NCI-H345 treated with DMSO at 0.1 percent for 48 hours (cell line): Measurements from ENCODE around the gene SPN.
"Not testable (repeated sequence)": the region's sequence is repeated elsewhere in the genome, so short reads cannot be mapped to it uniquely, and the experiment has no call there.

Source experiments
- DNase-seq: peaks from one replicate; lab custom pipeline; 2025; ENCODE audit not compliant: unreplicated experiment; lab: John Stamatoyannopoulos, UW

The SPN gene

DNA sequence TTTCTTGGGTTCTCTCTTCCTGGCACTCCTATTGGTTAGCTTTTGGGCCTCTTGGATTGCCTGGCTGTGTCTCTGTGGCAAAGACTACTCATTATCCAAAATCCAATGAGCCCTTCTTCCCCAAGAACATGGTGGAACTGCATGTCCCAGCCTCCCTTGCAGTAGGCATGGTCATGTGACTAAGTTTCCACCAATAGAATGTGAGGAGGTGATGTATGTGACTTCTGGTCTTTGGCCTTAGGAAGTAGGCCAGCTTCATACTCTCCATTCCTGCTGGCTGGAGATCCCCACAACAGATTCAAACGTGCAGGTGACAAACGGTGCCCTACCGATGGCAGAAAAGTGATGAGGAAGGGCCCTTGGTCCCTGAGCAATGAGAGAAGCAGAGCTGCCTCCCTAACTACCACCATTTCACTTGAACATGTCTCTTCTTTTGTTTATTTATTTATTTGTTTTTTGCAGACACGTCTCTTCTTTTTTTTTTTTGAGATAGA, 17.3 kb upstream of the SPN start:
- DNase-seq = no peak

DNA sequence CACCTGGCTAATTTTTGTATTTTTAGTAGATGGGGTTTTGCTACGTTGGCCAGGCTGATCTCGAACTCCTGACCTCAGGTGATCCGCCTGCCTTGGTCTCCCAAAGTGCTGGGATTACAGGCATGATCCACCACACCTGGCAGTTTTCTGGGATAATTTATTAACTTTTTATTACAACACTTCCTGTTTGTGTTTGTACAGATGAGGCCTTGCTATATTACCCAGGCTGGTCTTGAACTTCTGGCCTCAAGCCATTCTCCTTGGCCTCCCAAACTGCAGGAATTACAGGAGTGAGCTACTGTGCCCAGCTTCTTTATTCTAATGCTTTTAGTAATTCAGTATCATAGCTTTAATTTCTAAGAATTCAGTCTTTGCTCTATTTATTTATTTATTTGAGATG, 16.1 kb upstream of the SPN start:
- DNase-seq = no peak

GRCh38 chr16:29649588-29650494, 13.2 kb upstream of the SPN start:
- DNase-seq = no peak

DNA sequence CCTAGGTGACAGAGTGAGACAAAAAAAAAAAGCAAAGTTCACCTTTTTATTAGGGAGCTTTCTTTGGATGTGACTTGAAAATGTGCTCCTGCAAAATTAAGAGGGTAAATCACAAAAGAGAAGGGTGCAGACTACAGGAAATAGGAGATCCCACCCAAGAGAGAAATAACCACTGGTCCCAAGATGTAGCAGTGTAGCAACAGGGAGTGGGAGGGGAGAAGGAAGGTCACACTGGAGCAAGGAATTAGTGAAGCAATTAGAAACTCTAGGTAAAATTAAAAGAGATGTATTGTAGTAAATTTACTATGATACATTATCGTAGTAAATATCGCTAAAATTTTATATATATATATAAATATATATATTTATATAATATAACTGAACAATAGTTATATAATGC, 12.3 kb upstream of the SPN start:
- no peak for DNase-seq

DNA sequence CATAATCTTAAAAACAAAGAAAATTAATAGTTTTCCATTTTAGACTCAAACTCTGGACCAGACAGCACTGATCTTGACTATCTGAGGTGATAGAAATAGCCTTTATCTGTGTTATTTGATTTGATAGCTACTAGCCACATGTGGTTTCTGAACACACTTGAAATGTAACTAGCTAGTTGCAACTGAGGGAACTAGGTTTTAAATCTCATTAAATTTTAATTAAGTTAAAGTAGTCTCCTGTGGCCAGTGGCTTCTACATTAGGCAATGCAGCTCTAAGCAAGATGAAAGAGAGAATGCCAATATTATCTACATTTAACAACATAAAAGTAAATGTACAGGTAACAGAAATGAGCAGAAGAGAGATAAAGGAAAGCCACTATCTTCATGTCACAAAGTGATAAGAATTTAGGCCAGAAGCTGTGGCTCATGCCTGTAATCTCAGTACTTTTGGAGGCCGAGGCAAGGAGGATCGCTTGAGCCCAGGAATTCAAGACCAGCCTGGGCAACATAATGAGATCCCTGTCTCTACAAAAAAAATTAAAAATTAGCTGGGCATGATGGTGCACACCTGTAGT, 11.2 kb upstream of the SPN start:
- DNase-seq = no peak

- DNase-seq = no peak
Observed at GRCh38 chr16:29653471-29653870, 9.6 kb upstream of the SPN start.

GRCh38 chr16:29653890-29654289, 9.2 kb upstream of the SPN start:
- DNase-seq = not testable (repeated sequence)

DNA sequence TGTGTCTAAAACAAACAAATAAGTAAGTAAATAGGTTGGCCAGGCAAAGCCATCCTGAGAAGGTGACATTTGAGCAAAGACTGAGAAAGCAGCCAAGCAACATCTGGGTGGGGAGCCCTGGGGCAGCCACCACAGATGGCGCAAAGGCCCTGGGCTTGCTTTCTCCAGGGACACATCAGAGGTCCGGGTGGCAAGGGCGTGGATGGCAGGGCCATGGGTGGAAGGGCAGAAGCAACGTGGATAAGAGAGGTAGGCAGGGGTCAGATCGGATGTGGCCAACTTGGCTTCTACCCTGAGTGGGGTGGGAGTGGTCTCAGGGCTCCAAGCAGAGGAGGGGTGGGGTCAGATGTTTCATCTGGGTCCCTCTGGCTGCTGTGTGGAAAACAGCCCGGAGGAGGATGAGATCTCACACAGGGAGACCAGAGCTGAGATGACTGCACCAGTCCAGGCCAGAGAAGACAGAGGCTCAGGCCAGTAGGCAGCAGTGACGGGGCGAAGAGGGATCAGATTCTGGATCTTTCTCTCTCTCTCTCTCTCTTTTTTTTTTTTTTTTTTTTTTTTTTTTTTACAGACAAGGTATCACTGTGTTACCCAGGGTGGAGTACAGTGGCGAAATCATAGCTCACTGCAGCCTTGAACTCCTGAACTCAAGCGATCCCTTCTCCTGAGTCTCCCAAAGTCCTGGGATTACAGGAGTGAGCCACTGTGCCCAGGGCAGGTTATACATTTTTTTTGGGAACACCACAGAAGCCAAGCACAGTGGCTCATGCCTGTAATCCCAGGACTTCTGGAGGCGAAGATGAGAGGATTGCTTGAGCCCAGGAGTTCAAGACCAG, 6.1 kb upstream of the SPN start:
- DNase-seq = no peak

DNA sequence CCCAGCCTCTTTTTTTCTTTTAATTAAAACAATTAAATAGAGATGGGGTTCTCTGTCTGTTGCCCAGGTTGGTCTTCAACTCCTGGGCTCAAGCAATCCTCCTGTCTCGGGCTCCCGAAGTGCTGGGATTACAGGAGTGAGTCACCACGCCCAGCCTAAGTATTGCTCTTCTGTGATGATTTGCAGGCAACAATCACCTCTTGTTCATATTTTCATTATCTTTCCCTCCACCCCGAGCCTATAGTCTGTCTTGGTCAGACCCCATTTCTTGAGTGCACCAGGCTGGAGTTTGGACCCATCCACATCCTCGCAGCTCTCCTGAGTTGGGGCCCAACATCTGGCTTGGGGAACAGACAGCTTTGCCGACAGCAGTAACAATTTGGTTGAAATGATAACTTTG, 4.3 kb upstream of the SPN start:
- no peak for DNase-seq

DNA sequence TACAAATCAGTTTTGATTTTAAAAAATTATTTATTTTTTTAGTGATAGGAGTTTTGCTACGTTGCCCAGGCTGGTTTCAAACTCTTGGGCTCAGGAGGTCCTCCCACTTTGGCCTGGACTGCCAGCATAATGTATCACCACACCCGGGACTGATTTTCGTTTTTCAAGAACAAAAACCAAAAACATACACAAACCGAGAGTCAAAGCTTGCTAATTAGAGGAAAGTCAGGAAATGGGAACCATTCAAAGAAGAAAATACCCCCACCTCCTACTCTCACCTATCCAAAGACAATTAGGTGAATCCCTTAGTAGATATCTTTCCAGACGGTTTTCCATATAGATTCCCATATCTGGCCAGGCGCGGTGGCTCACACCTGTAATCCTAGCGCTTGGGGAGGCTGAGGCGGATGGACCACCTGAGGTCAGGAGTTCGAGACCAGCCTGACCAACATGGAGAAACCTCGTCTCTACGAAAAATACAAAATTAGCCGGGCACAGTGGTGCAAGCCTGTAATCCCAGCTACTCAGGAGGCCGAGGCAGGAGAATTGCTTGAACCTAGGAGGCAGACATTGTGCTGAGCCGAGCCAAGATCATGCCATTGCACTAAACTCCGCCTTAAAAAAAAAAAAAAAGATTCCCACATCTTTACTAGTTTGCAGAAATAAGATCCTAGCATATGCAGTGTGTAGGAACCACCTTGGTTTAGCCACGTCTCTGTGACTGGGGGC, 883 bp upstream of the SPN start:
- no peak for DNase-seq

- no peak for DNase-seq
Observed at GRCh38 chr16:29662729-29663015, 375 bp upstream of the SPN start.

DNA sequence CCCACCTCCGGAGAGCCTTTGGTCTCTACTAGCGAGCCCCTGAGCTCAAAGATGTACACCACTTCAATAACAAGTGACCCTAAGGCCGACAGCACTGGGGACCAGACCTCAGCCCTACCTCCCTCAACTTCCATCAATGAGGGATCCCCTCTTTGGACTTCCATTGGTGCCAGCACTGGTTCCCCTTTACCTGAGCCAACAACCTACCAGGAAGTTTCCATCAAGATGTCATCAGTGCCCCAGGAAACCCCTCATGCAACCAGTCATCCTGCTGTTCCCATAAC, 702 bp downstream of the SPN start:
- no peak for DNase-seq

DNA sequence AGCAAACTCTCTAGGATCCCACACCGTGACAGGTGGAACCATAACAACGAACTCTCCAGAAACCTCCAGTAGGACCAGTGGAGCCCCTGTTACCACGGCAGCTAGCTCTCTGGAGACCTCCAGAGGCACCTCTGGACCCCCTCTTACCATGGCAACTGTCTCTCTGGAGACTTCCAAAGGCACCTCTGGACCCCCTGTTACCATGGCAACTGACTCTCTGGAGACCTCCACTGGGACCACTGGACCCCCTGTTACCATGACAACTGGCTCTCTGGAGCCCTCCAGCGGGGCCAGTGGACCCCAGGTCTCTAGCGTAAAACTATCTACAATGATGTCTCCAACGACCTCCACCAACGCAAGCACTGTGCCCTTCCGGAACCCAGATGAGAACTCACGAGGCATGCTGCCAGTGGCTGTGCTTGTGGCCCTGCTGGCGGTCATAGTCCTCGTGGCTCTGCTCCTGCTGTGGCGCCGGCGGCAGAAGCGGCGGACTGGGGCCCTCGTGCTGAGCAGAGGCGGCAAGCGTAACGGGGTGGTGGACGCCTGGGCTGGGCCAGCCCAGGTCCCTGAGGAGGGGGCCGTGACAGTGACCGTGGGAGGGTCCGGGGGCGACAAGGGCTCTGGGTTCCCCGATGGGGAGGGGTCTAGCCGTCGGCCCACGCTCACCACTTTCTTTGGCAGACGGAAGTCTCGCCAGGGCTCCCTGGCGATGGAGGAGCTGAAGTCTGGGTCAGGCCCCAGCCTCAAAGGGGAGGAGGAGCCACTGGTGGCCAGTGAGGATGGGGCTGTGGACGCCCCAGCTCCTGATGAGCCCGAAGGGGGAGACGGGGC, 1.3 kb downstream of the SPN start:
- no peak for DNase-seq

DNA sequence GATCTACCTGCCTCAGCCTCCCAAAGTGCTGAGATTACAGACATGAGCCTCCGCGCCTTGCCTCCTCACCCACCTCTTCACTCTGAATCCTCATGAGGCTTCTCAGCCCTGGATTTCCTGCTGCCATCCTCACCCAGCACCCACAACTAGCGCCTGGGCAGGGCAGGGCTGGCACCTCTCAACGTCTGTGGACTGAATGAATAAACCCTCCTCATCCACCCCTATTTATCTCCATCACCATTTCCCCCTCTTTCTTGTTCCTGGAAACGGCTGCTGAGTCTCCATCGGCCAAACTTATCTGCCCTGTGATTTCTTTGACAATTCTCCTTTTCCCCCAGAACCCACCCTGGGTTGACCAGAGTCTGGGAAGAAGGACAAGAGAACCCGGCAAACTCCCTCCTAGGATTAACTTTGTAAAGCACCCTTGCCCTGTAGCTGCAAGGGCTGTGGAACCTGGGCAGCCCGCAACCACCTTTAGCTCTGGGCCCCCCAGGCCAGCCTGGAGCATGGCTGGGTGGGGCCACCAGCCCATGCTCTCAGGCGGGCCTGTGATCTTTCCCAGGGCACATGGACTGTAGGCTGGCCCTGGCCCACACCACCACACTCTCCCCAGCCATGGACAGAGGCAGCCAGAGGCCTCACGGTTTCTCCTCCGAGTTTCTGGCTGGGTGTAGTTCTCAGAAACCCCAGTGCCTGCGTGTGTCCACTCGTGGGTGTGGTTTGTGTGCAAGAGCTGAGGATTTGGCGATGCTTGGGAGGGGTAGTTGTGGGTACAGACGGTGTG, 2.4 kb downstream of the SPN start:
- DNase-seq = no peak

- not testable (repeated sequence) for DNase-seq
Observed at GRCh38 chr16:29667322-29667610, 4.2 kb downstream of the SPN start.

DNA sequence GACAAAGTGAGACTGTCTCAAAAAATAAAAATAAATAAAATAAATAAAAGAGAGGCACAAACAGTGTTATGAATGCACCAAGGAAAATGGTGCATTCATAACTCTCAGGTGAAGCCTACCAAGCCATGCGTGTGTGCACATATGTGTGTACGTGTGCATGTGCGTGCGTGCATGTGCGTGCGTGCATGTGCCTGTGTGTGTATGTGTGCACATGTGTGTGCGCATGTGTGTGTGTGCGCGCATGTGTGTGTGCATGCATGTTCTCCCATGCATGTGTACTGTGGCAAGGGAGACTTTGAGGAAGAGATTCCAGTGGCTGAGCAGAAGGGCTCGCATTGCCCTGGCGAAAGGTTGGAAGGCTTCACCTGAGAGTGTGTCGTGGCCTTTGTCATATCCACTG, 4.7 kb downstream of the SPN start:
- no peak for DNase-seq

DNA sequence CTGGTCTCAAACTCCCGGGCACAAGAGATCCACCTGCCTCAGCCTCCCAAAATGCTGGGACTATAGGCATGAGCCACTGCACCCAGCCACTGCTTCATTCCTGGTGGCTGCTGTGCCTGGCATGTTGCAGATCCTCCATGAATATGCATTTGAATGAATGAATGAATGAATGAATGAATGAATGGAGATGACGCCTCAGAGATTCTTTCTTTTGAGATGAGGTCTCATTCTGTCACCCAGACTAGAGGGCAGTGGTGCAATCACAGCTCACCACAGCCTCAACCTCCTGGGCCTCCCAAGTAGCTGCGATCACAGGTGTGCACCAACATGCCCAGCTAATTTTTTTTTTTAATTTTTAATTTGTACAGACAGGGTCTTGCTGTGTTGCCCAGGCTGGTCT, 5.2 kb downstream of the SPN start:
- no peak for DNase-seq

DNA sequence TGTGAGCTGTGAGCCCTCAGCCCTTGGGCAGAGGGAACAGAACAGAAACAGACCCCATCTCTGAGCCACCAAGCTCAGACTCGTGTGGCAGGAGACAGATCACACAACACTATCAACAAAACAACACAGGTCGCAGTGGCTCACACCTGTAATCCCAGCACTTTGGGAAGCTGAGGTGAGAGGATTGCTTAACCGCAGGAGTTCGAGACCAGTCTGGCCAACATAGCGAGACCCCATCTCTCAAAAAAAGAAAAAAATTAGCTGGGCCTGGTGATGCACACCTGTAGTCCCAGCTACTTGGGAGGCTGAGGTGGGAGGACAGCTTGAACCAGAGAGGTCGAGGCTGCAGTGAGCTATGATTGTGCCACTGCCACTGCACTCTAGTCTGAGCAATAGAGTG, 10.5 kb downstream of the SPN start:
- no peak for DNase-seq

DNA sequence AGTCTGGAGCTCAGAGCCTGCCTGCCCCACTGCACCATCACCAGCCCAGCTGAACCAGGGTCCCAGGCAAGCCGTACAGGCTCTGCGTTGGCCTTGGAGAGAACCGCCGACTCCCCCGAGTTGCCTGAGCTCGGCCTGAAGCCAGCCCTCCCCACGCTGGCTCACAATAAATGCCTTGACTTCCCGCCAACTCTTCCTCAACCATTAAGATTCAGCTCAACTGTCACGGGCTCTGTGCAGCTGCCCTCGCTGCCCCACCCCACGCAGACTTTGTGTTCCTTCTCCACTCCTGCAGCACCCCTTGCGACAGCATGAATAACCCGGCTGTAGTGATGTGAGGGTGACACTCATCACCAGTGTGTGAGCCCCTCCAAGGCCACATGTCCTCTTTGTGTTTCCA, 11.1 kb downstream of the SPN start:
- DNase-seq = no peak
